ENCODE results near the gene ANKK1.

Gene ANKK1, protein sequence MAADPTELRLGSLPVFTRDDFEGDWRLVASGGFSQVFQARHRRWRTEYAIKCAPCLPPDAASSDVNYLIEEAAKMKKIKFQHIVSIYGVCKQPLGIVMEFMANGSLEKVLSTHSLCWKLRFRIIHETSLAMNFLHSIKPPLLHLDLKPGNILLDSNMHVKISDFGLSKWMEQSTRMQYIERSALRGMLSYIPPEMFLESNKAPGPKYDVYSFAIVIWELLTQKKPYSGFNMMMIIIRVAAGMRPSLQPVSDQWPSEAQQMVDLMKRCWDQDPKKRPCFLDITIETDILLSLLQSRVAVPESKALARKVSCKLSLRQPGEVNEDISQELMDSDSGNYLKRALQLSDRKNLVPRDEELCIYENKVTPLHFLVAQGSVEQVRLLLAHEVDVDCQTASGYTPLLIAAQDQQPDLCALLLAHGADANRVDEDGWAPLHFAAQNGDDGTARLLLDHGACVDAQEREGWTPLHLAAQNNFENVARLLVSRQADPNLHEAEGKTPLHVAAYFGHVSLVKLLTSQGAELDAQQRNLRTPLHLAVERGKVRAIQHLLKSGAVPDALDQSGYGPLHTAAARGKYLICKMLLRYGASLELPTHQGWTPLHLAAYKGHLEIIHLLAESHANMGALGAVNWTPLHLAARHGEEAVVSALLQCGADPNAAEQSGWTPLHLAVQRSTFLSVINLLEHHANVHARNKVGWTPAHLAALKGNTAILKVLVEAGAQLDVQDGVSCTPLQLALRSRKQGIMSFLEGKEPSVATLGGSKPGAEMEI

DNA sequence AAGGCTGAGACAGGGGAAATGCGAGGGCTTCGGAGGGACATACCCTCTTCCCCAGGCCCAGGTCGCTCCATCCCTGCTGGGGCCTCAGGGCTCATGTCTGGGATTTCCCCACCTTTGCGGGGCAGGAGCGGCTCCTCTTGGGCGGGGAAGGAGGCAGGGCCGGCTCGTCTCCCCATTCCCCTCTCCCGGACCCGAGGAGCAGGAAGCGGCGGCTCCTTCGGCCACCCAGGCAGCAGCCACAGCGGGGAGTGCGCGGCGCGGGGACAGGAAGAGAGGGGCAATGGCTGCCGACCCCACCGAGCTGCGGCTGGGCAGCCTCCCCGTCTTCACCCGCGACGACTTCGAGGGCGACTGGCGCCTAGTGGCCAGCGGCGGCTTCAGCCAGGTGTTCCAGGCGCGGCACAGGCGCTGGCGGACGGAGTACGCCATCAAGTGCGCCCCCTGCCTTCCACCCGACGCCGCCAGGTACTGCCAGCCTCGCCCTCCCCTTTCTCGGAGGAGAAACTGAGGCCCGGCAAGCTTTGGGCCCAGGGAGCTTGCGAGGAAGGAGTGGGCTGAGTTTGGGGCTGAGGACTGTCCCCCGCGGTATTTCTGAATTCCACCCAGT is at the start of gene ANKK1:
ANKK1 (plus strand) TSS at position 175 of the 607 bp plus-strand sequence; CDS start at position 281, 106 bp downstream.
- Histone ChIP-seq H3K4me1 (no peaks in the 10 kb centered on the region), H3K4me3 (ENCODE audit: low read depth, low read length) (no peak within 1 kb of the TSS), H3K9me3 (ENCODE audit: control insufficient read depth, low read length) (no peaks in the 10 kb centered on the region), H3K27ac (no peak within 1 kb of the TSS), H3K27me3 (ENCODE audit: control insufficient read depth, insufficient read depth, low read length) (no peaks in the 10 kb centered on the region), H3K4me2 (ENCODE audit: low read length) (no peak within 1 kb of the TSS), H3K36me3 (ENCODE audit: control insufficient read depth, insufficient read depth, low read length) (no peaks in the 10 kb centered on the region), H3K9ac (no peak within 1 kb of the TSS), H3K79me2 (no peaks in the 10 kb centered on the region), H2AFZ (peak within 1 kb of the TSS; percentile 34)
- TF ChIP-seq, protein P1, sequence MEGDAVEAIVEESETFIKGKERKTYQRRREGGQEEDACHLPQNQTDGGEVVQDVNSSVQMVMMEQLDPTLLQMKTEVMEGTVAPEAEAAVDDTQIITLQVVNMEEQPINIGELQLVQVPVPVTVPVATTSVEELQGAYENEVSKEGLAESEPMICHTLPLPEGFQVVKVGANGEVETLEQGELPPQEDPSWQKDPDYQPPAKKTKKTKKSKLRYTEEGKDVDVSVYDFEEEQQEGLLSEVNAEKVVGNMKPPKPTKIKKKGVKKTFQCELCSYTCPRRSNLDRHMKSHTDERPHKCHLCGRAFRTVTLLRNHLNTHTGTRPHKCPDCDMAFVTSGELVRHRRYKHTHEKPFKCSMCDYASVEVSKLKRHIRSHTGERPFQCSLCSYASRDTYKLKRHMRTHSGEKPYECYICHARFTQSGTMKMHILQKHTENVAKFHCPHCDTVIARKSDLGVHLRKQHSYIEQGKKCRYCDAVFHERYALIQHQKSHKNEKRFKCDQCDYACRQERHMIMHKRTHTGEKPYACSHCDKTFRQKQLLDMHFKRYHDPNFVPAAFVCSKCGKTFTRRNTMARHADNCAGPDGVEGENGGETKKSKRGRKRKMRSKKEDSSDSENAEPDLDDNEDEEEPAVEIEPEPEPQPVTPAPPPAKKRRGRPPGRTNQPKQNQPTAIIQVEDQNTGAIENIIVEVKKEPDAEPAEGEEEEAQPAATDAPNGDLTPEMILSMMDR (IDR thresholded peaks at IDR 0.05), result peak; percentile 18

DNA sequence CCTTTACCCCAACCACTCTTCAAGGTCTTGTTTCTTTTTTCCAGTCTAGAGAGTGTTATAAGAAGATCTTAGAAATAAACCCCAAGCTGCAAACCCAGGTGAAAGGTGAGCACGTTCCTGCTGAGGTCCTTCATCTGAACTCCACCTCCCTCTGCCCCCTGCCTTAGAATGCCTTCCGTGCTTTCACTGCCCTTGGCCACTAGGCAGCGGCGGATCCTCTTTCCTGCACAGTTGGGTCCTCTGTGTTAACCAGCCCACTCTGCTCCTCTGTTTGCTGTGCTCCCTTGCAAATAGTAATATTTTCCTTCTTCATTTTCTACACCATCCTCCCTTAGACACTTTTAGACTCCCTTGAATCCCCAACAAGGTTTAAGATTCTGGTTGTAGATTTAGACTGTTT is 48.8 kb upstream of the ANKK1 start:
- Histone ChIP-seq H3K27me3 (ENCODE audit: control insufficient read depth, insufficient read depth, low read length) (no peaks in the 10 kb centered on the region), H3K9ac (no peak overlapping the region), H3K79me2 (no peaks in the 10 kb centered on the region), H3K27ac (no peak overlapping the region), H3K9me3 (ENCODE audit: control insufficient read depth, low read length) (no peaks in the 10 kb centered on the region), H3K4me2 (ENCODE audit: low read length) (no peak overlapping the region), H3K4me3 (ENCODE audit: low read depth, low read length) (no peak overlapping the region), H3K36me3 (ENCODE audit: control insufficient read depth, insufficient read depth, low read length) (no peaks in the 10 kb centered on the region), H2AFZ (no peak overlapping the region), H3K4me1 (no peaks in the 10 kb centered on the region)
- TF ChIP-seq, protein P1 (IDR thresholded peaks at IDR 0.05), result no peak

DNA sequence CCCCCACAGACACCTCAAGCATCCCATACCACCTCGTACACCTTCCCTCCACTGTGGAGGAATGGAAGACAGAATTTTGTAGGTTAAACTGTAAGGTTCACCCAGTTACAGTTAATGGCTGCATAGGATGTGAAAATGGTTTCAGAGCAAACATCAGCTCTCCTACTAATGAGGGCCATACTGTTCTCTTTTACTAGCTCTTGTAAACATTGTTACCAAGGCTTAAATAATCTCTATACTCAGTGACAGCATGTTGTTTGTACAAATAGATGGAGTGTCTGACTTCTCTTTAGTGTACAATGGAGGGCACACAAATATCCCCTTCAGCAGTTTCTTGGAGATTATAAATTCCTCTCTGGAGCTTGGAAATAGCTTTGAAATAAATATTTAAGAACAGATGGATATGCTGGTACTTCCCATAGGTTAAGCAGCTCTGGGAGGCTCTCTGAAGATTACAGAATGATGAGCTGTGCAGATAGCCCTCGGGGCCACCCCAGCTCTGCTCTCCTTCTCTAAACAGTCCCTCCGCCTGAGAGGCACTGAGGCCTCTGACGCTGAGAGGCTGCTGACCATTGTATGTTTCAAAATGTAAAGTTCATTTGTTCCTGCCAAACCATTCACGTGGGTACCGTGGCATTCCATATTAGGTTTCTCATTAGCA is 47.5 kb upstream of the ANKK1 start:
- H3K36me3 ChIP-seq (ENCODE audit: control insufficient read depth, insufficient read depth, low read length), result no peaks in the 10 kb centered on the region

DNA sequence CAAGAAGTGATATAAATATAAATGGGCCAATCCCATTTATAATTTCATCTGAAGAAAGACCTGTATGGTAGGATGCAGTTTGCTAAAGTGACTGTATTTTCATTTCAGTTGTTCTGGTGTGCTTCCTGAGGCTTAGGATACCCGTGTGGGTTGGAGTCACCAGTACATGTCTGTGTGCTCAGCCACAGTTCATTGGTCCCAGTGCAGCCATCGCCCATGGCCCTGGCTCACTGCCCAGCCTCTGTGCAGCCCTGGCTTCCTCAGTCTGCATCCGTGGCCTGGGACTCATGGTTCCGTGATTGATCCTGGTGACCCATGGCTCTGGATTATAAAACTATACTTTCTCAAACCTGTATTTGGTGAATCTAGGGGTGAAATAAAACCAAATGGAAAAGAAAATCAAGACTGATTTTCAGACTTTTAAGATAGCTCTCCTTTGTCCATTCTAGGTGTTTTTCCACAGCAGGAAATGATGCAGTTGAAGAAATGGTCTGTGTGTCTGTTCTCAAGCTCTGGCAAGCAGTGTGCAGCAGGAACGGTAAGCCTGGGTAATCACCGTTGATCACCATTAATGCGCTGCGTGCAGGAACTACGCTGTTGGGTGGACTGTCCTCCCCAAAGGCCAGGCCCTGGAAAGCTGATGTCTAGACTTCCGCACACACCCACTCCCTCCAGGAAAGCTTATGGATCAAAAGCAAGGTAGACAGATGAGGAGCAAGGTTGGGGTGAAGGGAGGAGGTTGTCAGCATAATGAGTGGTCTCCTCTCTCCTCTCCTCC is 46.0 kb upstream of the ANKK1 start:
- no peaks in the 10 kb centered on the region for H3K9me3 ChIP-seq (ENCODE audit: control insufficient read depth, low read length)
- H3K79me2 ChIP-seq, result no peaks in the 10 kb centered on the region
- no peak overlapping the region for H2AFZ ChIP-seq
- H3K27ac ChIP-seq, result no peak overlapping the region
- H3K4me3 ChIP-seq (ENCODE audit: low read depth, low read length), result no peak overlapping the region
- no peaks in the 10 kb centered on the region for H3K4me1 ChIP-seq
- no peak overlapping the region for H3K9ac ChIP-seq
- TF ChIP-seq, protein P1 (IDR thresholded peaks at IDR 0.05), result no peak
- no peaks in the 10 kb centered on the region for H3K27me3 ChIP-seq (ENCODE audit: control insufficient read depth, insufficient read depth, low read length)
- H3K4me2 ChIP-seq (ENCODE audit: low read length), result no peak overlapping the region
- H3K36me3 ChIP-seq (ENCODE audit: control insufficient read depth, insufficient read depth, low read length), result no peaks in the 10 kb centered on the region

More for the DNA sequence above, 47.5 kb upstream of the ANKK1 start:
- Histone ChIP-seq H3K27ac (no peak overlapping the region), H3K4me3 (ENCODE audit: low read depth, low read length) (no peak overlapping the region), H3K9me3 (ENCODE audit: control insufficient read depth, low read length) (no peaks in the 10 kb centered on the region), H3K4me1 (no peaks in the 10 kb centered on the region), H2AFZ (no peak overlapping the region), H3K9ac (no peak overlapping the region), H3K4me2 (ENCODE audit: low read length) (no peak overlapping the region), H3K27me3 (ENCODE audit: control insufficient read depth, insufficient read depth, low read length) (no peaks in the 10 kb centered on the region), H3K79me2 (no peaks in the 10 kb centered on the region)
- TF ChIP-seq, protein P1 (IDR thresholded peaks at IDR 0.05), result no peak
